Activated CD4-positive, alpha-beta T cell treated with anti-CD3 and anti-CD28 coated beads for 36 hours (primary cell): ENCODE results near the gene DACH1. TPM values are rescaled to one million over a fixed set of nuclear protein-coding genes. Genes with fewer than 3 reads are reported as not detected.
A peak's percentile ranks its signal among the peaks of the same experiment; 100 is the strongest.

Experiments
- ATAC-seq: fragments of 200-7000 bp; cut with Tn5 transposase; one replicate; pipeline ENCODE4 v1.10.0; 2021; ENCODE audit warnings: mild to moderate bottlenecking, moderate library complexity
- CTCF ChIA-PET: fragments of 350-600 bp; sonication (Branson Sonifier 250); formaldehyde crosslinking; loops from one replicate; lab custom pipeline; 2021; ENCODE audit warnings: antibody characterized with exemption; lab: Charles Lee
- POLR2A ChIA-PET: fragments of 350-600 bp; sonication (Branson Sonifier 250); formaldehyde crosslinking; loops from one replicate; lab custom pipeline; 2021; ENCODE audit warnings: antibody characterized with exemption, inconsistent platforms; lab: Charles Lee
- DNase-seq: peaks from one replicate; pipeline ENCODE4 v3.0.0-alpha.2; 2020
- H3K27ac Mint-ChIP-seq: one replicate; pipeline ENCODE4 v1.8.0; 2021; ENCODE audit warnings: mixed read lengths
- H3K27me3 Mint-ChIP-seq: one replicate; pipeline ENCODE4 v1.8.0; 2021; ENCODE audit warnings: mixed read lengths
- H3K36me3 Mint-ChIP-seq: one replicate; pipeline ENCODE4 v1.8.0; 2021; ENCODE audit warnings: low read depth, mixed read lengths
- H3K4me1 Mint-ChIP-seq: one replicate; pipeline ENCODE4 v1.8.0; 2021; ENCODE audit warnings: mixed read lengths
- H3K4me3 Mint-ChIP-seq: one replicate; pipeline ENCODE4 v1.8.0; 2021; ENCODE audit warnings: mild to moderate bottlenecking, moderate library complexity, mixed read lengths
- H3K9me3 Mint-ChIP-seq: one replicate; pipeline ENCODE4 v1.8.0; 2021; ENCODE audit warnings: low read depth, mixed read lengths
- intact Hi-C, 2 experiments: fragments of 100-400 bp; cut with DNase I in 1 of 2; cut with micrococcal nuclease in 1 of 2; formaldehyde crosslinking; loops; one replicate each; pipeline versions ENCODE4 v1.14.2 to v1.15.1; 2022 to 2024; cut with DNase I, micrococcal nuclease
- total RNA-seq, 2 experiments: library from RNA; stranded (reverse); gene quantifications; one replicate each; pipeline ENCODE4 v1.2.3, GENCODE V29; 2021

The DACH1 gene
- total RNA-seq, 2 experiments from 2014 or later: 0.09 to 0.21 TPM

- CTCF ChIA-PET: interaction anchor here (0.5 kb wide), 1 partner anchor 24 kb away, joined by 3 read pairs; no protein-coding TSS in a partner anchor
- Mint-ChIP-seq H3K9me3 (no peaks in the 10 kb centered on the region), H3K4me3 (no peak overlapping the region), H3K27me3 (no peaks in the 10 kb centered on the region), H3K36me3 (no peaks in the 10 kb centered on the region), H3K4me1 (no peaks in the 10 kb centered on the region), H3K27ac (no peak overlapping the region)
- ATAC-seq: no peak
- intact Hi-C loops: no loop called here
- POLR2A ChIA-PET: no interaction called here
- no peak for DNase-seq
These were observed 94.6 kb downstream of the DACH1 start for GRCh38 chr13:71772361-71772760.

DNA sequence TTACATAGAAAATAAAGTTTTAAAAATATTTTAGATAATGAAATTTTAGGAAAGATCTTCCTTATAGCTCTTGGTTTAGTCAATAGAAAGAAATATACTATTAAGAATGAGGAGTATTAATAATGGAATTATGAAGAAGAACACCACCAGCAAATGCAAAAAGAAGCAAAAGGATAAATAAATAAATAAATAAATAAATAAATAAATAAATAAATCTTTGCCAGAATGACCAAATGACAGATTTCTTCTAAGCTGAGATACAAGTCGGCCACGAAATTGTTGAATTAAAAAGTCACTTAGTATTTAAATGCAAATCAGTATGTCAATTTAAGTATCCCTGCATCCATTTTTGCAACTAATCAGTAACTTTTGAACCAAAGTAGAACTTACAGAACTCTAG lies 95.9 kb downstream of the DACH1 start:
- H3K27ac Mint-ChIP-seq: no peak overlapping the region
- H3K27me3 Mint-ChIP-seq: no peaks in the 10 kb centered on the region
- no peak overlapping the region for H3K4me3 Mint-ChIP-seq
- H3K36me3 Mint-ChIP-seq: no peaks in the 10 kb centered on the region
- H3K9me3 Mint-ChIP-seq: no peaks in the 10 kb centered on the region
- no peak for ATAC-seq
- intact Hi-C loops: no loop called here
- CTCF ChIA-PET: no interaction called here
- POLR2A ChIA-PET: no interaction called here
- no peaks in the 10 kb centered on the region for H3K4me1 Mint-ChIP-seq
- no peak for DNase-seq

DNA sequence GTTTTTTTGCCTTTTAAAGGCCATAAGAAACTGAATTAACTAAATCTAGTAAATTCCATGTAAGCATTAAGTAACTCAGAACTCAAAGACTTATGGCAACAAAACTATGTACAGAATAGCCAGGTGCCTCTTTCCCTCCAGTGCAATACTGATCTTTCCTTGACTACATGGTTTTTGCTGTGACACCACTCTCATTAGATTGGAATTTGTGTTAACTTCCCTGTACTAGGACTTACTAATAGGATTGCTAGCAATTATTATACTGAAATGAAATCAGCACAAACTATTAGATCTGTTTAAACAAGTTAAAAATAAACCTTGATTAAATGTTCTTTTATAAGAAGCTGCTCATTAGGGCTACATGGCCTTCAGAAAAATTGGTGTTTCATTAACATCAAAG lies 96.3 kb downstream of the DACH1 start:
- ChIA-PET POLR2A (no interaction called here), CTCF (no interaction called here)
- intact Hi-C loops: no loop called here
- ATAC-seq (no peak), DNase-seq (no peak)
- no peaks in the 10 kb centered on the region for H3K4me1 Mint-ChIP-seq
- no peaks in the 10 kb centered on the region for H3K9me3 Mint-ChIP-seq
- no peak overlapping the region for H3K27ac Mint-ChIP-seq
- H3K27me3 Mint-ChIP-seq: no peaks in the 10 kb centered on the region
- H3K36me3 Mint-ChIP-seq: no peaks in the 10 kb centered on the region
- no peak overlapping the region for H3K4me3 Mint-ChIP-seq

DNA sequence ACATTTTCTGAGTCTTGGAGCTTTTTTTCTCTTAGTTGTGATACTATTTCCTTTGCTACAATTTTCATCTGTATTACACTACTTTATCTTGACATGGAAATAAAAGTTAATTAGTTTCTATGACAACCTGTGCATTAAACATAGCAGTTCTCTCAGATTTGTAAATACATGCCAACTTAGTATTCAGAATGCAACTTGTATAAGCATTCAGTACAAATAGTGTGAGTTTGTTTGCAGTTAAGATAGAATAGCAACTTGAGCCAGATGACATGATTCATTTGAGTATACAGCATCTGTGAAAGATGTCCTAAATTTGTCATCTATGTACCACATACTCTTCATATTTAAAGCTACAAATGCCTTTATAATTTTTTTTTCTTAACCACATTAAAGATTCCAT lies 98.1 kb downstream of the DACH1 start:
- peak; percentile 19 for ATAC-seq
- no peak for DNase-seq
- Mint-ChIP-seq H3K27me3 (no peaks in the 10 kb centered on the region), H3K4me1 (no peaks in the 10 kb centered on the region), H3K27ac (no peak overlapping the region), H3K9me3 (no peaks in the 10 kb centered on the region), H3K4me3 (no peak overlapping the region), H3K36me3 (no peaks in the 10 kb centered on the region)
- CTCF ChIA-PET: interaction anchor here (1.5 kb wide), 1 partner anchor 35 kb away, joined by 3 read pairs; no protein-coding TSS in a partner anchor
- POLR2A ChIA-PET: no interaction called here
- intact Hi-C loops: no loop called here

DNA sequence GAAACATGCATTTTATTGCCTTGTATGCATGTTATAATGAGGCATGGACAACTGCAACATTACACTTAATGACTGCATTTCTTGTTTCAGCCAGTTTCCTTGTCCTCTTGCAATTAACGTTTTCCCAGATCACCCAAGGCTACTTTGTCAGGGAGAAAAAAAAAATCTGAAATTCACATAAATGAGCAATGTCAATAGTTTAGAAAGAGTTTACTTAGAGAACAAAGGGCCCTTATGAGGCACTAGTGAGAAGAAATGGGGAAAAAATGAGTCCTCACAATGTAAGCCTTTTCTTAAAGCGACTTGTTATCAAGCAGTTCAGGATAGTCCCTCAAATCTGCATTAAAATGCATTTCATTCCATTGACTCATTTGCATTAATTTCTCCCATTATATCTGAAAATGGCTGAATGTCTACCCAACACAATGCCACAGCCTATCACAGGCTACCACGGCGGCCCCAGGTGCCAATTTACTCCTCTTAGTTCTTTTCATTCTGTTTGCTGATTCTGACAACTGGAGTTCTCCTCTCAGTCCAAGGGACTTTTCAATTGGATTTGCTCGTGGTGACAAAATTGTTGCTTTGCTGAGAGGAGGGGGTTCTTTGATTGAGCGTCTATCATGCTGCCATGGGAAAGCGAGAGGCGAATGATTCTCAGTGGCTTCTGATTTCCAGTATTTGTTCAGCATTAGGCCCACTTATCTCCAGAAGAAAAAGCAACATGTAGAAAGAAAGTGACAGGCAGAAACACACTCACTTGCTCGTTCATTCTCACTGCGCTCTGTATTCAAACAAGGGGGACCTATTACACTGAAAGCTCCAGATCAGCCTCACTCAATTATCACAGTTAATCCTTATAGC lies 107.1 kb downstream of the DACH1 start:
- POLR2A ChIA-PET: no interaction called here
- DNase-seq (no peak), ATAC-seq (no peak)
- H3K27ac Mint-ChIP-seq: no peak overlapping the region
- H3K36me3 Mint-ChIP-seq: no peaks in the 10 kb centered on the region
- no peaks in the 10 kb centered on the region for H3K4me1 Mint-ChIP-seq
- H3K4me3 Mint-ChIP-seq: no peak overlapping the region
- no peaks in the 10 kb centered on the region for H3K9me3 Mint-ChIP-seq
- H3K27me3 Mint-ChIP-seq: no peaks in the 10 kb centered on the region
- CTCF ChIA-PET: interaction anchor here (0.7 kb wide), 1 partner anchor 95 kb away, joined by 3 read pairs; no protein-coding TSS in a partner anchor
- intact Hi-C loops: no loop called here

DNA sequence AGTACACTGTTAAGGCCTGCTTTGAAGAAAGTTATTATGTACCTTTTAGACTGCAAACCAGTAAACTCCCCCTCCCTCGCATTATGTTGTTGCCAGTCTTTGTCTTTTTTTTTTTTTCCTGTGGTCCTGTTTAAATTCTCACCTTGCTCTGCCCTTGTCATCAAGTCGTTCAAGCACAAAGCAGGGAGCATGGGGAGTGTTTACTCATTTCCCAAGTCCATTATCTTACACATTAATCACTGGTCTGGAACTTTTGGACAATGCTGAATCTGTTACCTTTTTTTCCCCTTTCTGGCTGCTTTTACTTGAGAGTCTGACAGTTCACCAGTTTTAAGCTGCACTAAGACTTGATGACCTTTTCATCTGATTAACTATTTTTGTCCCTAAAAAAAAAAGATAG lies 108.2 kb downstream of the DACH1 start:
- no peaks in the 10 kb centered on the region for H3K4me1 Mint-ChIP-seq
- H3K4me3 Mint-ChIP-seq: no peak overlapping the region
- no peak for DNase-seq
- H3K27ac Mint-ChIP-seq: no peak overlapping the region
- no peaks in the 10 kb centered on the region for H3K9me3 Mint-ChIP-seq
- no peaks in the 10 kb centered on the region for H3K36me3 Mint-ChIP-seq
- no peaks in the 10 kb centered on the region for H3K27me3 Mint-ChIP-seq
- ChIA-PET POLR2A (no interaction called here), CTCF (no interaction called here)
- no peak for ATAC-seq
- intact Hi-C loops: no loop called here

- H3K27ac Mint-ChIP-seq: no peak overlapping the region
- no peaks in the 10 kb centered on the region for H3K9me3 Mint-ChIP-seq
- ChIA-PET CTCF (no interaction called here), POLR2A (no interaction called here)
- DNase-seq (no peak), ATAC-seq (no peak)
- H3K4me3 Mint-ChIP-seq: no peak overlapping the region
- no peaks in the 10 kb centered on the region for H3K27me3 Mint-ChIP-seq
- intact Hi-C loops: no loop called here
- no peaks in the 10 kb centered on the region for H3K36me3 Mint-ChIP-seq
- no peaks in the 10 kb centered on the region for H3K4me1 Mint-ChIP-seq
These were observed 112.5 kb downstream of the DACH1 start for GRCh38 chr13:71754407-71754974.

DNA sequence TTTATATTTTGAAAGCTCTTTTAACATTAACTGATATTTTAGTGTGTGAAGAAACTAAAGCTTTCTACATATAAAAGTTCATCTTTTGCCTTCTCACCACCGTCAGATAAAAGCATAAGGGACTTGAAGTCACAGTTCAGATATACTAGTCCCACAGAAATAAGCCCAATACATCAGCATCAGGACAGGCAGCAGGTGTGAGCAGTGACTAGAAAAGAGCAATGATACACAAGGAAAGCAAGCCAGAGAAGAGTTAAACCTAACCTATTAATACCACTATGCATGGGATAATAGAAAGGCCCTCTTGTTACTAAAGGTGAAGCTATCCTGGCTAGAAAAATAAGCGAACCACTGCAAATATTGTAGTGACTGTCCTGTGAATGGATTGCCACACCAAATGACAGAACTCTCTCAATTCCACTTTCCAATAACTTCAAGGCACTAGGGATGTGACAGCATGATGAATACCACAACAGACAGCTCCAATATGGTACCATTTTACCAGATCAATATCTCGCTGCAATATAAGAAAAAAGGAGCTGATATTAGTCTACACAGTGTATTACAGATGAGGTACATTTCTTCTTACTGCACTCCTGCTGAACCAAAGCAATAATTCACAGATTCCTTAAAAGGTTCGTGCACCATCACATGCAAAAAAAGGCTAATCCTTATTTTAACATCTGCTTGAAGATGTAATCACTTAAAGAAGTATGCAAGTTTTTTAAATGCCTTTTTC lies 114.1 kb downstream of the DACH1 start:
- ATAC-seq (no peak), DNase-seq (no peak)
- Mint-ChIP-seq H3K27ac (no peak overlapping the region), H3K9me3 (no peaks in the 10 kb centered on the region), H3K36me3 (no peaks in the 10 kb centered on the region), H3K27me3 (no peaks in the 10 kb centered on the region), H3K4me1 (no peaks in the 10 kb centered on the region), H3K4me3 (no peak overlapping the region)
- CTCF ChIA-PET: interaction anchor here (0.6 kb wide), 1 partner anchor 44 kb away, joined by 3 read pairs; no protein-coding TSS in a partner anchor
- intact Hi-C loops: no loop called here
- POLR2A ChIA-PET: interaction anchor here (0.5 kb wide), 1 partner anchor 128 kb away, joined by 5 read pairs; no protein-coding TSS in a partner anchor

DNA sequence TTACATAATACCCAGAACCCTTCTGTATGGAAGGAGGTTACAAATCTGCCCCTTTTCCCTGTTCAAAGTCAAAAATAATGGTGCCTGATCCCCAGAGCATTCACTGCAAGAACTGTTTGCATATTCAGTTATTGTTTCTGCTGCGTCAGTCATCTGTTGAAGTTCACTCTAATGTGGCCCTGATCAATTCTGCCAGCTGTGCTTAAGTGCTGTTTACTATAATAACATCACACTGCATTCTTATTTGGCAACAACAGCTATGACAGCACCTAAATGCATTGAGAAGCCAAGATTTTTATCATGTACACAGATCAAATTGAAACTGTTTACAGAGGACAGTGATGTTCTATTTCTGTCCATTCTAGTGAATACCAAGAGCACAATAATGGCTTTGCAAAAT lies 115.9 kb downstream of the DACH1 start:
- DNase-seq (no peak), ATAC-seq (no peak)
- POLR2A ChIA-PET: no interaction called here
- Mint-ChIP-seq H3K27me3 (no peaks in the 10 kb centered on the region), H3K9me3 (no peaks in the 10 kb centered on the region), H3K36me3 (no peaks in the 10 kb centered on the region), H3K27ac (no peak overlapping the region), H3K4me1 (no peaks in the 10 kb centered on the region), H3K4me3 (no peak overlapping the region)
- CTCF ChIA-PET: no interaction called here
- intact Hi-C loops: no loop called here

GRCh38 chr13:71730267-71730666 lies 136.7 kb downstream of the DACH1 start:
- Mint-ChIP-seq H3K9me3 (no peaks in the 10 kb centered on the region), H3K4me1 (no peaks in the 10 kb centered on the region), H3K27ac (no peak overlapping the region), H3K4me3 (no peak overlapping the region), H3K27me3 (no peaks in the 10 kb centered on the region), H3K36me3 (no peaks in the 10 kb centered on the region)
- CTCF ChIA-PET: interaction anchor here (1.1 kb wide), 1 partner anchor 28 kb away, joined by 3 read pairs; no protein-coding TSS in a partner anchor
- DNase-seq (no peak), ATAC-seq (no peak)
- POLR2A ChIA-PET: no interaction called here
- intact Hi-C loops: no loop called here

- DNase-seq (no peak), ATAC-seq (no peak)
- no peak overlapping the region for H3K4me3 Mint-ChIP-seq
- H3K4me1 Mint-ChIP-seq: no peaks in the 10 kb centered on the region
- ChIA-PET CTCF (no interaction called here), POLR2A (no interaction called here)
- no peak overlapping the region for H3K27ac Mint-ChIP-seq
- H3K36me3 Mint-ChIP-seq: no peaks in the 10 kb centered on the region
- intact Hi-C loops: no loop called here
- no peaks in the 10 kb centered on the region for H3K9me3 Mint-ChIP-seq
- H3K27me3 Mint-ChIP-seq: no peaks in the 10 kb centered on the region
These were observed 137.6 kb downstream of the DACH1 start for GRCh38 chr13:71729441-71729840.
